Right kidney (tissue), 1 donor: ENCODE data around the gene CRTC1.

Source experiments
- DNase-seq: peaks from one replicate; pipeline ENCODE4 v3.0.0-alpha.2; 2016

Gene CRTC1

GRCh38 chr19:18651733-18652132 is 31.7 kb upstream of the CRTC1 start:
- DNase-seq: no peak

DNA sequence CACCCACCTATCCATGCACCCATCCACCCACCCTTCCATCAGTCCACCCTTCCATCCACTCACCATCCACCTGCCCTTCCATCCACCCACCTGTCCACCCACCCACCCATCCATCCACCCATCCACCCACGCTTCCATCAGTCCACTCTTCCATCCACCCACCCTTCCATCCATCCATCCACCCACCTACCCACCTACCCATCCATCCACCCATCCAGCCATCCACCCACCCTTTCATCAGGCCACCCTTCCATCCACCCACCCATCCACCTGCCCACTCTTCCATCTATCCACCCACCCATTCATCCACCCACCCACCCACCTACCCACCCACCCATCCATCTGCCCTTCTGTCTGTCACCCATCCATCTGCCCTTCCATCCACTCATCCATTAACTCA is 29.6 kb upstream of the CRTC1 start:
- DNase-seq: no peak

GRCh38 chr19:18654469-18654868 is 29.0 kb upstream of the CRTC1 start:
- DNase-seq: no peak

- DNase-seq: no peak
Observed at GRCh38 chr19:18655173-18655844, 28.2 kb upstream of the CRTC1 start.

- DNase-seq: no peak
Observed at GRCh38 chr19:18656337-18657086, 27.0 kb upstream of the CRTC1 start.

DNA sequence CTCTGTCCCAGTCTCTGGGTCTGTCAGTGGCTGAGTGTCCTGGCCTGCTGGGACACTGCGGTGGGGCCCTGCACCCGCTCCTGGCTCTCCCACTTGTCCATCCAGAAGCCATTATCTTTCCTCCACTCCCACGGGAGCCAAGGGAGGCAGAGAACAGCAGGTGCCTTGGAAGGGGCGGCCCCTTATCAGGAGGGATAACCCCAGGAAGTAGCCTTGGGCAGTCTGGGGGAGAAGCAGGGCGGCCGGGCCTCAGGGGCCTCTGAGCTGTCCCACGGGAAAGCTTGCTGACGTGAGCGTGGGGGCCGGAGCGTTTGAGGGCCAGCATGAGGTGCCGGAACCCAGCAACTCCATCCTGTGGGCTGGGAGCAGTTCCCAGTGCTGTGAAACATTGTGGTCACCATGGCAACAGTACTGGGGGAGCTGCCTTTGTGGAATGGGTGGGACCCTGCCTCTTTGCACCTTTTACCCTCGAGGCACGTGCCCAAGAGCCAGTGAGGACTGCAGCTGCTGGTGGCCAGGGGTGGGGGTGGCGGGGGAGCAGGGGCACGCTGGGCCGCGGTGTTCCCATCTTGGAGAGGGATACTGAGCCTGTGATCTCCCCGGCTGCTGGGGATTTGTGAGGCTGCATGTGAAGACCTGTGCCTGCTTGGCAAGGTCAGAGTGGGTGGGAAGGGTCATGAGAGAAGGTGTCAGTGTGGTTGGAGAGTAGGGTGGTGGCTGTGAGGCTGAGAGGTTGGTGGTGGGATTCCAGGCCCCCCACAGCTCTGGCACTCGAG is 25.7 kb upstream of the CRTC1 start:
- peak; percentile 48 for DNase-seq

DNA sequence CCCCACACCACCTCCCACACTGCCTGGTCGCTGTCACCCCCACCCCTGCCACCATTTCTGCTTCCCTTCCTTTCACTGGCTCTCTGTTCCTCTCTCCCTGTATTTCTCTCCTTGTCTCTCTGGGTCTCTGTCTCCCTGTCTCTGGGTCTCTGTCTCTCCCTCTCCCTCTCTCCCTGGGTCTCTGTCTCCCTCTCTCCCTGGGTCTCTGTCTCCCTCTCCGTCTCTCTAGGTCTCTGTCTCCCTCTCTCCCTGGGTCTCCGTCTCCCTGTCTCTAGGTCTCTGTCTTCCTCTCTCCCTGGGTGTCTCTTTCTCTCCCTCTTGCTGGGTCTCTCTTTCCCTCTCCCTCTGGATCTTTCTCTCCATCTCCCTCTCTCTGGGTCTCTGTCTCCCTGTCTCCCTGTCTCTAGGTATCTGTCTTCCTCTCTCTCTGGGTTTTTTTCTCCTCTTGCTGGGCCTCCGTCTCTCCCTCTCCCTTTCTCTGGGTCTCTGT is 25.1 kb upstream of the CRTC1 start:
- DNase-seq: no peak

DNA sequence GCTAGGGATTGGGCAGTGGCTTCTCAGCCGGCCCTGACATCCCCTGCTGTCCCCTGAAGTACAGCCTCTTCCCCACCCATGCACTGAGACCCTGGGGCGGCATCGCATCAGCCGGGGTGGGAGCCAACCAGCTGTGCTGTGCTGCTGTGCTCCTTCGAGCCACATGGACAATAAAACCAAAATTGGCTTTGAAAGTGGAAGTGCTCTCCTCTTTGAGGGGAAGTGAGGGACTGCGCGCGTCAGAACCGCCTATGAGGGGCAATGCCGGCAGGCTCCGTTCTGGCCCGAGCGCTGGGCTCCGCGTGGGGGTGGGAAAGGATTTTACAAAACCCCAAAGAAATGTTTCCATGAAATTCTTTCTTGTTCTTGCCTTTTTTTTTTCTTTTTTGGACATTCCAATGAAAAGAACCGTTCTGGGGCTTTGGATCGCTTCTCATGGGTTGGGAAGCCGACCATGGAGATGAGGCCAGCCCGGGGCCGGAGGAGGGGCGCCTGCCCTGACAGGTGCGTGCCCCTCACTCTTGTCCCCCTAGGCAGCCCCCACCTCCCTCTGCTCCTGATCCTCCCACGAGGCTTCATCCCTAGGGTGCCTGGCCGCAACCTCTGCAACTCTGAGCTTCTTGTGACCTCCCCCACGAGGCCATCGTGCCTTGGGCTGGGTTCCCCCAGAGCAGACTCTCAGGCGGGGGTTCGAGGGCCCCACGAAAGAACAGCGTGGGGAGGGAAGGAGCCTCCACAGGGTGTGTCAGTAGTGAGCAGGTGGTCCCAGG is 24.0 kb upstream of the CRTC1 start:
- peak; percentile 45 for DNase-seq

GRCh38 chr19:18660051-18660910 is 23.2 kb upstream of the CRTC1 start:
- DNase-seq: peak; percentile 46

GRCh38 chr19:18660939-18661670 is 22.4 kb upstream of the CRTC1 start:
- no peak for DNase-seq

- DNase-seq: no peak
Observed at GRCh38 chr19:18662972-18663732, 20.3 kb upstream of the CRTC1 start.

DNA sequence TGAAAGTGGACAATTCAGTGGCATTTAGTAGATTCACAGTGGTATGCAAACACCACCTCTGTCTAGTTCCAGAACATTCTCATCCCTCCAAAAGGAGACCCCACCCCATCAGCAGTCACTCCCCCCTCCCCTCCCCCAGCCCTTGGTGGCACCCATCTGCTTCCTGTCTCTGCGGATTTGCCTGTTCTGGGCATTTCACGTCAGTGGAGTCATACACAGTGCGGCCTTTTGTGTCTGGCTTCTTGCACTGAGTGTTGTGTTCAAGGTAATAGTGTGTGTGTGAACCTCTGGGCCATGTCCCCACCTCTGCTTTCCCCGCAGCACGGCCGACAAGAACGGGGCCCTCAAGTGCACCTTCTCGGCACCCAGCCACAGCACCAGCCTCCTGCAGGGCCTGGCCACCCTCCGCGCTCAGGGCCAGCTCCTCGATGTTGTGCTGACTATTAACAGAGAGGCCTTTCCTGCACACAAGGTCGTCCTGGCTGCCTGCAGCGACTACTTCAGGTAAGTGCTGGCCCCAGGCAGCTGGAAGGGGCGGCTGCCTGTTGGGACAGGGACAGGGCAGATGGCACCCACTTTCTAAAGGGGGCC is 19.4 kb upstream of the CRTC1 start:
- no peak for DNase-seq

DNA sequence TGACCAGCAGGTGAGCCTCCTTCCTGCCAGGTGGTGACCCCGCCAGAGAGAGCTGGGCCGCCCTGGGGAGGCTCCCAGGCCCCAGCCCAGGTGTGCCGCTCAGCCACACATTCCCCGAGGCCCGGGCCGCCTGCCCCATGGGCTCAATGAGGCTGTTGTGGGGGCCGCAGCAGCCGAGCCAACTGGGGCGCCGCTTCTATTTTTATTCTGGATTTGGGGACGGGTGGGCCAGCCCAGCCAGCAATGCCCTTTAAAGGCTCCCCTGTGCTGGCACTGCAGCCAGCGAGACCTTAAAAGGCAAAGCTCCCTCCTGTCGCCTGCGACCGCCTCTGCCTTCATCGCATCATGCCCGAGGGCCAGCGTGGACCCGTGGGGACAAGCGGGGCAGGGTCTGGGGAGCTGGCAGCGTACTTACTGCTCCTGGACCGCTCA is 17.7 kb upstream of the CRTC1 start:
- DNase-seq: no peak

GRCh38 chr19:18666317-18666716 is 17.2 kb upstream of the CRTC1 start:
- no peak for DNase-seq

DNA sequence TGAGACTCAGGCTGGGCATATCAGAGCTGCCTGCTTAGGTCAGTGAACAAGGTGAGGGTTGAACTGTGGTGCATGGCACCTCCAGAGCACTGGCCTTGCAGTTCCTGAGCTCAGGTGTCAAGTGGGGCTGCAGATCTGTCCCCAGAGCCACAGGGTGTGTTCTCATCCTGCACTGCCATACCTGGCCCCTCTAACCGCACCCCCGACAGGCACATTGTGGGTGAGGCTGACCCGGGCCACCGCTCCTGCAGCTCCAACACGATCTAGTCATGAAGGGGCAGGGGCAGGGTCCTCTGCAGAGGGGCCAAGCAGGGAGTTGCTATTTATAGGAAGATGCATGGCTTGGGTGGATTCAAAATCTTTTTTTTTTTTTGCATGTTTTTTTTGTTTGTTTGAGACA is 16.7 kb upstream of the CRTC1 start:
- DNase-seq: no peak

DNA sequence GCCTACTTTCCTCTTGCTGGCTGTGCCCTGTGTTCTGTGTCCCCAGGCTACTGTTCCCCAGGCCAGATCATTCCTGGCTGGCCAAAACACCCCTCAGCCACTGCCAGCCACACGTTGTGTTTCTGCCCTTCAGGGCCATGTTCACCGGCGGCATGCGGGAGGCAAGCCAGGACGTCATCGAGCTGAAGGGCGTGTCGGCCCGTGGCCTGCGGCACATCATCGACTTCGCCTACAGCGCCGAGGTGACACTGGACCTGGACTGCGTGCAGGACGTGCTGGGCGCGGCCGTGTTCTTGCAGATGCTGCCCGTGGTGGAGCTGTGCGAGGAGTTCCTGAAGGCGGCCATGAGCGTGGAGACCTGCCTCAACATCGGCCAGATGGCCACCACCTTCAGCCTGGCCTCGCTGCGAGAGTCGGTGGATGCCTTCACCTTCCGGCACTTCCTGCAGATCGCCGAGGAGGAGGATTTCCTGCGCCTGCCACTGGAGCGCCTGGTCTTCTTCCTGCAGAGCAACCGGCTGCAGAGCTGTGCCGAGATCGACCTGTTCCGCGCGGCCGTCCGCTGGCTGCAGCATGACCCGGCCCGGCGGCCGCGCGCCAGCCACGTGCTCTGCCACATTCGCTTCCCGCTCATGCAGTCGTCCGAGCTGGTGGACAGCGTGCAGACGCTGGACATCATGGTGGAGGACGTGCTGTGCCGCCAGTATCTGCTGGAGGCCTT is 15.8 kb upstream of the CRTC1 start:
- no peak for DNase-seq

DNA sequence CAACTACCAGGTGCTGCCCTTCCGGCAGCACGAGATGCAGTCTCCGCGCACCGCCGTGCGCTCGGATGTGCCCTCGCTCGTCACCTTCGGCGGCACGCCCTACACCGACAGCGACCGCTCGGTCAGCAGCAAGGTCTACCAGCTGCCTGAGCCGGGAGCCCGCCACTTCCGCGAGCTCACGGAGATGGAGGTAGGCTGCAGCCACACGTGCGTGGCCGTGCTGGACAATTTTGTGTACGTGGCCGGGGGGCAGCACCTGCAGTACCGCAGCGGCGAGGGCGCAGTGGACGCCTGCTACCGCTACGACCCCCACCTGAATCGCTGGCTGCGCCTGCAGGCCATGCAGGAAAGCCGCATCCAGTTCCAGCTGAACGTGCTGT is 15.2 kb upstream of the CRTC1 start:
- no peak for DNase-seq

GRCh38 chr19:18668744-18669523 is 14.5 kb upstream of the CRTC1 start:
- DNase-seq: no peak
